Activated B cell treated with CpG ODN at 0.5 μM for 24 hours (primary cell): ENCODE measurements around the gene PTPRN. TPM values are rescaled to one million over a fixed set of nuclear protein-coding genes. Genes with fewer than 3 reads are reported as not detected.

Experiments used
- ATAC-seq: fragments of 200-7000 bp; cut with Tn5 transposase; one replicate; pipeline ENCODE4 v1.10.0; 2021; ENCODE audit warnings: low read depth, mild to moderate bottlenecking, moderate library complexity
- CTCF ChIA-PET: fragments of 350-600 bp; sonication (Branson Sonifier 250); formaldehyde crosslinking; loops from one replicate; lab custom pipeline; 2021; ENCODE audit warnings: antibody characterized with exemption; lab: Charles Lee
- POLR2A ChIA-PET: fragments of 350-600 bp; sonication (Branson Sonifier 250); formaldehyde crosslinking; loops from one replicate; lab custom pipeline; 2021; ENCODE audit warnings: antibody characterized with exemption; lab: Charles Lee
- DNase-seq: peaks from one replicate; pipeline ENCODE4 v3.0.0; 2022
- H3K27ac Mint-ChIP-seq: one replicate; pipeline ENCODE4 v1.8.0; 2020; ENCODE audit warnings: mixed read lengths
- H3K27me3 Mint-ChIP-seq: one replicate; pipeline ENCODE4 v1.8.0; 2021; ENCODE audit warnings: mixed read lengths
- H3K36me3 Mint-ChIP-seq: one replicate; pipeline ENCODE4 v1.8.0; 2021; ENCODE audit warnings: low read depth, mixed read lengths
- H3K4me1 Mint-ChIP-seq: one replicate; pipeline ENCODE4 v1.8.0; 2021; ENCODE audit warnings: mixed read lengths
- H3K4me3 Mint-ChIP-seq: one replicate; pipeline ENCODE4 v1.8.0; 2020; ENCODE audit warnings: mild to moderate bottlenecking, mixed read lengths
- H3K9me3 Mint-ChIP-seq: one replicate; pipeline ENCODE4 v1.8.0; 2020; ENCODE audit warnings: mixed read lengths
- CTCF ChIP-seq: fragments of 200-600 bp; IDR thresholded peaks from one replicate; pipeline ENCODE4 v1.8.0; 2022; ENCODE audit warnings: antibody characterized with exemption, mild to moderate bottlenecking
- intact Hi-C: fragments of 100-400 bp; cut with micrococcal nuclease; formaldehyde crosslinking; loops from one replicate; pipeline ENCODE4 v1.15.1; 2024
- total RNA-seq: library from RNA; stranded (reverse); gene quantifications from 2 replicates; pipeline ENCODE4 v1.2.3, GENCODE V29; 2022

PTPRN gene
- total RNA-seq, 1 donor from 2014 or later, result not detected

DNA sequence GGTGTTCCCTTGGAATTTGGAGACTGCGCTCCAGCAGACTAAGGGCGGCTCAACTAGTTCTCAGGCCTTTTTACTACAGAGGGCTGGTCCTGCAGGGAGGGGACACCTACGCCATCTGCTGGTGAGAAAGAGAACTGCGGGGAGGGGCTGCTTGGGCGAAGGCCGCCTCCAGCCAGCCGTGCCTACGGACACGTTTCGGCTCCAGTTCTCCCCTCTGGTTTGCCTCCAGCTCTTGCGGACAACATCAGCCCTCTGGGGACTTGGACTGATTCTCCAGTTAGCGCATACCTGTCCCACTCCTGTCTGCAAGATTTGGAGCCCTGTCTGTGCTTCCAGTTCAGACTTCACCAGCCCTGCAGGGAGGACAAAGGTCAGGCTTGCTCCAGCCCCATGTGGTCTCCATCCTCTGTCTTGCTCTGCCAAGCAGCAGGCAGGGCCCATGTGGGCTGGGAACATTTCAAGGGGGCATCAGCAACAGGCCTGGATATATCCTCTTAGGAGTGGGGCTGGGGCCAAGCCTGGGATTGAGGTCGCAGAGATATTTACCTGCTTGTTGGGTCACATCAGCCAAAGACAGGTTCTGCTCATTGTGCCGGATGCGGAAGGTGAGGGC, 10.3 kb downstream of the PTPRN start:
- H3K4me1 Mint-ChIP-seq, result peaks cover 22% of the 10 kb centered on the region
- CTCF ChIA-PET, result interaction anchor here (0.7 to 4.6 kb wide), 9 partner anchors 12 to 241 kb away, joined by 3 to 43 read pairs (median 5); partner anchors contain the start of genes CNPPD1, DNAJB2 and NHEJ1
- H3K9me3 Mint-ChIP-seq, result no peaks in the 10 kb centered on the region

DNA sequence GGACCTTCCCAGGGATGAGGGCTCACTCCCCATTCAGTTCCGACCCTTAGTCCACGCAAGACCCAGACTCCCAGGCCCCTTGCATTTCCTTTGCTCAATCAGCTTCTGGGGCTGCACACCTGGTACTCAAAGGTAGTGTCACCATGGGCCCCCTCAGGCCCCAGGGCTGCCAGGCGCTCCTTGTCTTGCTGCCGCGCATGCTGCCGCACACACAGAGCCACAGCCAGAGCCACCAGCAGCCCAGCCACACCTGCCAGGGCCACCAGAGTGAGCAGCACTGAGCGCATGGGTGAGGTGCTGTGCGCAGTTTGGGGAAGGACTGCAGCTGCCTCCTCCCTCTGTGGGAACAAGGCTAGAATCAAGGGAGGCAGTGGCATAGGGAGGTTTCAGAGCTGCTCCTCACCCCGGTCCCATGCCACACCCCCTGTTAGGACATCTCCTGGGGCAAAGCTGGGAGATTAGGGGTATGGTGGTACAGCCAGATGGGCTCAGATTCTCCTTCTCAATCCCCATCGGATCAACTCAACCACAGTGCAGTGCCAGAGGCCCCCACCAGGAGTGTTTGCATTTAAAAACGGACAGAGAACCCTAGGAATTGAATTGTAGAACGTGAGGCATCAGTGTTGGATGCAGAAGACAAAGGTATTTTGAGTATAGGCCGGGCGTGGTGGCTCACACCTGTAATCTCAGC, 11.3 kb downstream of the PTPRN start:
- intact Hi-C loops, result loop anchor here (1.0 to 5.0 kb wide), 6 partner anchors 122 to 446 kb away; partner anchors contain the start of genes CNPPD1 and NHEJ1

More for the DNA sequence above, 10.3 kb downstream of the PTPRN start:
- Mint-ChIP-seq H3K4me3 (no peak overlapping the region), H3K27me3 (peaks cover 33% of the 10 kb centered on the region), H3K36me3 (no peaks in the 10 kb centered on the region), H3K27ac (no peak overlapping the region)
- POLR2A ChIA-PET, result interaction anchor here (10.1 kb wide), 1 partner anchor 19 kb away, joined by 138 read pairs; the partner anchor contains the start of gene DNAJB2
- ATAC-seq (peak; percentile 70), DNase-seq (peak; percentile 84)
- peak; percentile 67 for TF ChIP-seq CTCF
- intact Hi-C loops, result loop anchor here (1.0 to 5.0 kb wide), 6 partner anchors 123 to 447 kb away; partner anchors contain the start of genes CNPPD1 and NHEJ1

DNA sequence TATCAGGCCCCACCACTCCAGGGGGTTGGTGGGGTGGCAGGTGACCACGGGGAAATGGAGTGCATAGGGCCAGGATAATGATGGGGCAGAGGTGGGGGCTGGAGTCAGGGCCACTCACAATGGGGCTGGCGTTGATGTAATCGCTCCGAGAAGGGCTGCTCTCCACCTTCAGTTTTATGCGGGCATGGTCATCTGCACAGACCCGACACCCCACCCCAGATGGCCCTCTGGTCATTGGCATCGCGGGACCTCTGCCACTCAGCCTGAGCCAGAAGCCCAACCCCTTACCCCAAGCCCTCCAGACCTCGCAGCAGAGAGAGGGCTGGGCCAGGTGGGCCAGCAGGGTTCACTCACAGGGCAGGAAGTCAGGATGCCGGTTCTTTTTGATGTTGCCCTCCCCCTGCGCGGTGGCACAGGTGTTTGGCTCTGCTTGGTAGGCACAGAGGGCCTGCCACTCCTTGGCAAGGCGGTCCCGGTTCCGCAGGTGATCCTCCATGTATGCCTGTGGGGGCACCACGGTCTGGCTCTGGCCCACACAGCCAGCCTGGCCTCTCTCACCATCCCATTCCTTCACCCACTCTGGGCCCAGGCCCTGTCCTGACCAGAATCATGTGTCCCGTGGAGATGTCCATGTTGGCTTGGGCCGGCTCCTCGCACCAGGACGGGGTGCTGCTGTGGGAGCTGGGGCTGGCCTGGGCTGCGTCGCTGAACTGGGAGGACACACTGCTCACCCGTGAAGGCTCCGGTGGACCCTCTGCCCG, 12.4 kb downstream of the PTPRN start:
- H3K4me3 Mint-ChIP-seq, result no peak overlapping the region
- no peak overlapping the region for H3K27ac Mint-ChIP-seq
- POLR2A ChIA-PET, result interaction anchor here (1.9 to 10.1 kb wide), 3 partner anchors 17 to 126 kb away, joined by 10 to 138 read pairs (median 36); partner anchors contain the start of genes CNPPD1 and DNAJB2
- no peak for TF ChIP-seq CTCF
- H3K9me3 Mint-ChIP-seq, result no peaks in the 10 kb centered on the region
- no peak for DNase-seq
- intact Hi-C loops, result loop anchor here (5.0 kb wide), 1 partner anchor 445 kb away; no protein-coding TSS in a partner anchor
- H3K36me3 Mint-ChIP-seq, result no peaks in the 10 kb centered on the region
- H3K27me3 Mint-ChIP-seq, result peaks cover 17% of the 10 kb centered on the region
- peaks cover 24% of the 10 kb centered on the region for H3K4me1 Mint-ChIP-seq
- no peak for ATAC-seq
- CTCF ChIA-PET, result interaction anchor here (0.9 to 6.2 kb wide), 6 partner anchors 16 to 138 kb away, joined by 3 to 155 read pairs (median 5); partner anchors contain the start of genes ANKZF1, ATG9A, DNAJB2 and NHEJ1

More for the DNA sequence above, 11.3 kb downstream of the PTPRN start:
- no peak for ATAC-seq
- TF ChIP-seq CTCF, result no peak
- DNase-seq, result no peak
- peaks cover 24% of the 10 kb centered on the region for H3K4me1 Mint-ChIP-seq
- H3K4me3 Mint-ChIP-seq, result no peak overlapping the region
- POLR2A ChIA-PET, result interaction anchor here (0.5 to 10.1 kb wide), 2 partner anchors 18 to 45 kb away, joined by 5 to 138 read pairs; partner anchors contain the start of gene DNAJB2
- CTCF ChIA-PET, result interaction anchor here (0.7 to 4.6 kb wide), 10 partner anchors 17 to 240 kb away, joined by 3 to 43 read pairs (median 4); partner anchors contain the start of genes ANKZF1, ATG9A, CNPPD1 and DNAJB2
- no peaks in the 10 kb centered on the region for H3K9me3 Mint-ChIP-seq
- no peak overlapping the region for H3K27ac Mint-ChIP-seq
- no peaks in the 10 kb centered on the region for H3K36me3 Mint-ChIP-seq
- H3K27me3 Mint-ChIP-seq, result peaks cover 24% of the 10 kb centered on the region

GRCh38 chr2:219296142-219296541, 13.1 kb downstream of the PTPRN start:
- ChIA-PET POLR2A (interaction anchor here (1.7 to 10.1 kb wide), 7 partner anchors 17 to 125 kb away, joined by 3 to 138 read pairs (median 26); partner anchors contain the start of genes CNPPD1, DNAJB2, GLB1L and STK16), CTCF (interaction anchor here (1.3 to 6.2 kb wide), 9 partner anchors 15 to 138 kb away, joined by 3 to 155 read pairs (median 30); partner anchors contain the start of genes ABCB6, CNPPD1, DNAJB2 and GLB1L)
- Mint-ChIP-seq H3K27me3 (peaks cover 11% of the 10 kb centered on the region), H3K27ac (no peak overlapping the region), H3K4me3 (no peak overlapping the region), H3K4me1 (peaks cover 24% of the 10 kb centered on the region), H3K9me3 (no peaks in the 10 kb centered on the region), H3K36me3 (no peaks in the 10 kb centered on the region)
- intact Hi-C loops, result loop anchor here (5.0 kb wide), 1 partner anchor 444 kb away; no protein-coding TSS in a partner anchor
- no peak for ATAC-seq
- DNase-seq, result no peak
- TF ChIP-seq CTCF, result no peak
